Esophagus squamous epithelium (tissue), 5 donors: Measurements from ENCODE around the gene GPNMB. TPM values are rescaled to one million over a fixed set of nuclear protein-coding genes. Genes with fewer than 3 reads are reported as not detected.

ENCODE experiments used
- DNase-seq: peaks from one replicate; lab custom pipeline; 2025; lab: John Stamatoyannopoulos, UW
- H3K27ac ChIP-seq, 4 donors: fragments of 200-600 bp; sonication (generic); one replicate each; pipeline ENCODE4 v1.5.1; 2016 to 2019; ENCODE audit warnings: mild to moderate bottlenecking in 1 of 4
- H3K27me3 ChIP-seq, 4 donors: fragments of 200-600 bp; sonication (generic); 1 replicate in 3 of 4; 2 replicates in 1 of 4; pipeline versions ENCODE4 v1.5.1 to v1.6.0; 2017 to 2021; ENCODE audit warnings: antibody characterized with exemption in 1 of 4
- H3K36me3 ChIP-seq, 3 donors: fragments of 200-600 bp; sonication (generic); one replicate each; pipeline ENCODE4 v1.5.1; 2016 to 2019
- H3K4me1 ChIP-seq, 3 donors: fragments of 200-600 bp; sonication (generic); one replicate each; pipeline ENCODE4 v1.5.1; 2017 to 2019
- H3K4me3 ChIP-seq, 4 donors: fragments of 200-600 bp; sonication (generic); 1 replicate in 3 of 4; 2 replicates in 1 of 4; pipeline ENCODE4 v1.5.1; 2016 to 2019; ENCODE audit warnings: mild to moderate bottlenecking in 2 of 4, moderate library complexity in 1 of 4
- H3K9me3 ChIP-seq, 3 donors: fragments of 200-600 bp; sonication (generic); one replicate each; pipeline ENCODE4 v1.5.1; 2016 to 2019
- CTCF ChIP-seq, 6 experiments: fragments of 450-650 bp in 4 of 6; fragments of 200-600 bp in 2 of 6; sonication (generic) in 2 of 6; IDR thresholded peaks; one replicate each; pipeline ENCODE4 v1.5.1; 2016 to 2019; ENCODE audit warnings: antibody characterized with exemption in 6 of 6, mild to moderate bottlenecking in 4 of 6, moderate library complexity in 4 of 6
- POLR2A ChIP-seq, 4 donors: fragments of 450-650 bp; IDR thresholded peaks; one replicate each; pipeline ENCODE4 v1.6.1; 2017; ENCODE audit warnings: antibody characterized with exemption in 4 of 4, mild to moderate bottlenecking in 4 of 4, moderate library complexity in 3 of 4
- WGBS, 2 donors: methylation state at CpG; one replicate each; pipeline ENCODE4 v1.1.5; 2018; 5-methylcytosine and 5-hydroxymethylcytosine counted together
- intact Hi-C: fragments of 100-400 bp; cut with DNase I; formaldehyde crosslinking; loops from one replicate; pipeline ENCODE4 v1.15.0; 2022
- total RNA-seq, 4 donors: library from RNA; depleted of rRNA; stranded (reverse); fragments of >200 nt; gene quantifications; one replicate each; pipeline ENCODE4 v1.1.0, GENCODE V29; 2016
- donor health status: DM: yes; HTN: yes; CAD: no.

GPNMB gene
- total RNA-seq, 4 donors from 2014 or later = 34.5 to 187 (median 107) TPM

- no peak for DNase-seq
- H3K9me3 ChIP-seq = no peaks in the 10 kb centered on the region
- no peaks in the 10 kb centered on the region for H3K36me3 ChIP-seq
- peak overlapping the region; percentile 8 to 79 (median 39) for H3K27ac ChIP-seq
- intact Hi-C loops = no loop called here
- no peak overlapping the region for H3K4me3 ChIP-seq
- peaks cover 10 to 53% (median 11%) of the 10 kb centered on the region in 3 donors for H3K4me1 ChIP-seq
- WGBS, 2 donors = 58 to 59% methylated on average over 4 of the region's 4 CpGs
- peaks cover 0 to 13% (median 0%) of the 10 kb centered on the region in 4 donors for H3K27me3 ChIP-seq
- no peak for TF ChIP-seq POLR2A (IDR thresholded peaks at IDR 0.05)
- no peak for TF ChIP-seq CTCF (IDR thresholded peaks at IDR 0.05)
Observed at GRCh38 chr7:23242935-23243334, 3.6 kb upstream of the GPNMB start.

GRCh38 chr7:23247046-23247602 lies 549 bp downstream of the GPNMB start:
- TF ChIP-seq CTCF (IDR thresholded peaks at IDR 0.05) = no peak
- no peak for TF ChIP-seq POLR2A (IDR thresholded peaks at IDR 0.05)
- 35 to 54% methylated on average over 2 to 4 of the region's 6 CpGs for WGBS, 2 donors
- Histone ChIP-seq H3K36me3 (peaks cover 0 to 7% (median 0%) of the 10 kb centered on the region in 3 donors), H3K27ac (peak overlapping the region; percentile 83 to 86 (median 84)), H3K27me3 (peaks cover 0 to 23% (median 0%) of the 10 kb centered on the region in 4 donors), H3K4me1 (peaks cover 10 to 54% (median 21%) of the 10 kb centered on the region in 3 donors), H3K9me3 (no peaks in the 10 kb centered on the region), H3K4me3 (peak overlapping the region; percentile 44 to 65 (median 56))
- intact Hi-C loops = no loop called here
- DNase-seq = no peak

- 6 to 11% methylated on average over 9 to 16 of the region's 53 CpGs for WGBS, 2 donors
- Histone ChIP-seq H3K27me3 (peaks cover 0 to 23% (median 0%) of the 10 kb centered on the region in 4 donors), H3K4me3 (peak overlapping the region; percentile 44 to 65 (median 56)), H3K36me3 (peaks cover 0 to 9% (median 0%) of the 10 kb centered on the region in 3 donors), H3K9me3 (no peaks in the 10 kb centered on the region), H3K27ac (peak overlapping the region; percentile 83 to 86 (median 84)), H3K4me1 (peaks cover 7 to 50% (median 21%) of the 10 kb centered on the region in 3 donors)
- intact Hi-C loops = no loop called here
- TF ChIP-seq POLR2A (IDR thresholded peaks at IDR 0.05) = peak in 2 of 4 donors; percentile 9 to 13
- TF ChIP-seq CTCF (IDR thresholded peaks at IDR 0.05) = no peak
- DNase-seq = no peak
Observed at GRCh38 chr7:23247603-23248335, 1.2 kb downstream of the GPNMB start.

GRCh38 chr7:23249486-23249885 lies 2.9 kb downstream of the GPNMB start:
- Histone ChIP-seq H3K4me3 (no peak overlapping the region), H3K4me1 (peaks cover 0 to 42% (median 21%) of the 10 kb centered on the region in 3 donors), H3K27me3 (peaks cover 0 to 23% (median 0%) of the 10 kb centered on the region in 4 donors), H3K27ac (no peak overlapping the region), H3K36me3 (peaks cover 0 to 22% (median 3%) of the 10 kb centered on the region in 3 donors), H3K9me3 (no peaks in the 10 kb centered on the region)
- intact Hi-C loops = no loop called here
- no peak for DNase-seq
- TF ChIP-seq POLR2A (IDR thresholded peaks at IDR 0.05) = no peak
- no peak for TF ChIP-seq CTCF (IDR thresholded peaks at IDR 0.05)
